Stimulated activated CD8-positive, alpha-beta memory T cell treated with anti-CD3 and anti-CD28 coated beads, Interleukin-7, amount 100 ng/mL, for 24 hours (primary cell): ENCODE data around the gene CLPTM1L.
A peak's percentile ranks its signal among the peaks of the same experiment; 100 is the strongest.

Source experiments
- DNase-seq: peaks from one replicate; pipeline ENCODE4 v3.0.0-alpha.2; 2020; ENCODE audit warnings: low read depth

The CLPTM1L gene

DNA sequence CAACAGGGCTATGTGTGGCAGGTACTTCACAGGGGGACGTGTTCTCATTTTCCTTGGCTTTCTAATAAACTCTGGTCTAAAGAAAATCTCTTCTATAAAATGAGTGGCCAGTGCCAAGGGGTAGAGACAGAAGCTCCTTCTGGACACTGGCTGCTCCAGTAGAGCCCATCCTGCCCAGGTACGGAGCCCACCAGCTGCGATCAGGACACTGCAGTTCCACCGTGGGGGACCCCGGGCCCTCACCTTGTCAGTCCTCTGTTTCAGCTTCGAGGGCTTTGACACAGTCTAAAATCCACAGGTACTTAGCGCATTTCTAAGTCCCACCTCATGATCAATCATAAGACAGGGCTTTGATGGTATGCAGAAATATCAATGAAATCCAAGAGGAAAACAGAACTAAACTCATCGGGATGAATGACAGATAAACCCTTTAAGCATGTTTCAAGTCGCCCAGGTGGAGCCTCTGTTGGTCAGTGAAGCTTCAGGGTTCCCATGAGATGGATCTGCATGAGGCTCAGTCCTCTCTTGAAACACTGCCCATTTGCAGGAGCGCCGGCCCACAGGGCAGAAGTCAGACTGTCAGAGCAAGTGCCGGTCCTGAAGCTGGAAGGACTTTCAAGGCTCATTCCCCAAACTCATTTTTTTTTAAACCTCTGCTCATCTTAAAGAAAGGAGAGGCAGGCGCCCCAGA is 29.7 kb downstream of the CLPTM1L start:
- DNase-seq: no peak

DNA sequence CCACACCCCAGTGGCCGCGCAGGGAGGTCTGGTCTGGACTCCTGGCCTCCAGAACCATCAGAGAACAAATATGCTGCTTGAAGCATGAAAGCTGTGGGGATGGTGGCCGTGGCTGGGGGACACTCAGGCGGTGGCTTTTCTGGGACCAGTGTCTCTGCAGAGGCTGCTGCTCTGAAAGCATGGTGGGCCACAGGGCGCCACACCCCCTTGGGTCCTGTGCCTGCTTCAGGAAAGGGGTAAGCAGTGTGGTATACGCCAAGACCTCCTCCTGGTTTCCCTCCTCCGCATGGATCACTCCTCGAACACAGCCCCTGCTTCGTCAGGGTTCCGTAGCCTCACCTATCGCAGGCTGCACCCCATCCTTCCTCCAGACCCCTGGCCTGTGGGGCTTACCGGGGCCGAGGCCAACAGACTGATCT is 30.3 kb downstream of the CLPTM1L start:
- DNase-seq: no peak

DNA sequence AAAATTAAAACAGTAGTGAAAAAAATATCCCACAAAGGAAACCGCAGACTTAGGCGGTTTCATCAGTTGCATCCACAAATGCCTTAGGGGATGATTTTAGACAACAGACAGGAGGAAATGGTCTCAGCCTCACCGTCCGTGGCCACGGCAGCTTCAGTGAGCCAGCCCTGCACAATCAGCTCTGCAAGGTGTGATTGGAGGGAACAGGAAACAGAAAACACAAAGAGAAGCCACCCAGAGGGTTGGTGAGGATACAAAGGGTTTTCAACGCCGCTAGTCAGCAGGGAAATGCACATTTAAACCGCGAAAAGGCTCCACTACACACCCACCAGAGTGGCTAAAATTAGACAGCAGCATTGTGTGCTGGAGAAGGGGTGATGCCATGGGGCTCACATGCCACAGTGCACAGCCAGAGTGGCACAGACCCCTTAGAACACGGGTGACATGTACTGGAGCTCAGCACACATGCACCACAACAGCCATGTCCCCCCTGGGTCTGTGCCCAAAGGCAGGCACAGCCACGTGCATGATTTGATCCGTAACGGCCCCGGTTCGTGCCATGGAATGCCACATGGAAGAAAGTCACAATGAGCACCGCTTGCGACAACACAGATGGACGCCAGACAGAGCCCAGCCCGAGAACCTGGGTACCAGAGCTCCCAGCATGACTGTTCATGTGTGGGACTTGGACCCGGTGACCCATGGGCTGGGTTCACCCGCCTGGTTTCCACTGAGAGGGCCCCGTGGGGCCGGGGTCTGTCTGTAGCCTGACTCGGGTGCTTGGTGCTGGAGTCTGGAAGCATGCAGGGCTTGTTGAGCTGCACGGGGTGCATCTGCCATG is 31.7 kb downstream of the CLPTM1L start:
- DNase-seq: no peak

DNA sequence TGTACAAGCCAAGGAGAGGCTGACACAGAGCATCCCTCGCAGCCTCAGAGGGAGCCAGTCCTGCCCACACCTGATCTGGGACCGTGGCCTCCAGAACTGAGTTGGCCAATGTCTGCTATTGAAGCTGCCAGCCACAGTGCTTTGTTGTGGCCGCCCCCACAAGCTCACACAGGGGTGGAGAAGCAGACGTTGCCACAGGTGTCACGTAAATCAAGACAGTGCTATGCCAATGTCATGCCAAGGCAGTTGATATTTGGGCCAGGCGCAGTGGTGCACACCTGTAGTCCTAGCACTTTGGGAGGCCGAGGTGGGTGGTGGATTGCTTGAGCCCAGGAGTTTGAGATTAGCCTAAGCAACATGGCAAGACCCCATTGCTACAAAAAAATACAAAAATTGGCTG is 32.7 kb downstream of the CLPTM1L start:
- no peak for DNase-seq

DNA sequence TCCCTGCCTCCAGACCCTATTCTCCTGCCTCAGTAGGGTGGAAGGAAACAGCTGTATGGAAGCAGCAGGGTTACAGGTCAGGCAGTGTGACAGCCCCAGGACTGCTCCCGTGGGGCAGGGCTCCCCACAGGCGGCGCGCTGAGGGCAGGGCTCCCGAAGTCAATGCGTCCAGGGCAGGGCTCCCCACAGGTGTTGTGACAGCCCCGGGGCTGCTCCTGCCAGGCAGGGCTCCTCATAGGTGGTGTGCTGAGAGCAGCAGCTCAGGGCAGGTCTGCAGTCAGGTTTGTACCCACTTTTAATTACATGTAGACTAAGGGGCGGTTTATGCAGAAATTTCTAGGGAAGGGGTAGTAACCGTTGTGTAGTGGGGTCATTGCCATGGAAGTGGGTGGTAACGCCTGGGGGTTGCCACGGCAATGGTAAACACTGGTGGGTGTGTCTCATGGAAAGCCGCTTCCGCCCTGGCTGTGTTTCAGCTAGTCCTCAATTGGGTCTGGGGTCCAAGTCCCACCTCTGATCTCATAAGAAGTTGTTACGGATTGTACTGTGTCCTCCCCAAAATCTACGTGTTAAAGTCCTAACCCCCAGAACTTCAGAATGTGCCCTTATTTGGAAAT is 33.4 kb downstream of the CLPTM1L start:
- DNase-seq: no peak

DNA sequence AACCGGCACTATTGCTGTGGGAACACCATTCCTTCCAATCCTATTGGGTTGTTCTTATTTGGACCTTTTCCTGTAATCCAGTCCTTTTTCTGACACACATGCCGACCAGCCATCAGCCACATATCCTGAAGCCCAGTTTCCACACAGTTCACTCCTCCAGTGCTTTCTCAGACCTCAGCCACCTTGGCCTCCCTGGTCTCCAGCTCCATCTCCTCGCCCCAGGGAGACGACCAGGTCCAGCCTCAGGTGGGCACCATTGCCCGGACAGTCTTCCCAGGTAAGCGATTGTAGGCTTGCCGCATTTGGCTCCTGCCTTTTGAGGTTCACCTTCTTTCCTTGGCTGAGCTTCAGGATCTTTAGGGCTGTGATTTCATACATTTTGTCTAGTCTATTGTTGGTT is 34.8 kb downstream of the CLPTM1L start:
- DNase-seq: no peak

DNA sequence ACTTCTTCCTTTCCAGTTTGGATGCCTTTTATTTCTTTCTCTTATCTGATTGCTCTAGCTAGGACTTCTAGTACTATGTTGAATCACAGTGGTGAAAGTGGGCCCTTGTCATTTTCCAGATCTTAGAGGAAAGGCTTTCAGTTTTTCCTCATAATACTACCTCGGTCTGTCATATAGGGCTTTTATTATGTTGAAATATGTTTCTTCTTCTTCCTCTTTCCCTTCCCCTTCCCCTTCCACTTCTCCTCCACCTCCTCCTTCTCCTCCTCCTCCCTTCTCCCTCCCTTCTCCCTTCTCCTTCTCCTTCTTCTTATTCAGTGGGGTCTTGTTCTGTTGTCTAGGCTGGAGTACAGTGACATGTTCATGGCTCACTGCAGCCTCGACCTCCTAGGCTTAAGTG is 40.9 kb downstream of the CLPTM1L start:
- DNase-seq: no peak

DNA sequence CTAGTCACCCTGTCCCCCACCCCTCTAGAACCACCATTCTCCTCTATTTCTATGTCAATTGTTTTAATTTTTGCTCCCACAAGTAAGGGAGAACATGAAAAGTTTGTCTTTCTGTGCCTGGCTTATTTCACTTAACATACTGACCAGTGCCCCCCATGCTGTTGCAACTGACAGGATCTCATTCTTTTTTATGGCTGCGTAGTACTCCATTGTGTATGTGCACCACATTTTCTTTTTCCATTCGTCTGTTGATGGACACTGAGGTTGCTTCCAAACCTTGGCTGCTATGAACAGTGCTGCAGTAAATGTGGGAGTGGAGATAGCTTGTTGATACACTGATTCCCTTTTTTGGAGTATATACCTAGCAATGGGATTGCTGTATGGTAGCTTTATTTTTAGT is 42.6 kb downstream of the CLPTM1L start:
- DNase-seq: no peak

DNA sequence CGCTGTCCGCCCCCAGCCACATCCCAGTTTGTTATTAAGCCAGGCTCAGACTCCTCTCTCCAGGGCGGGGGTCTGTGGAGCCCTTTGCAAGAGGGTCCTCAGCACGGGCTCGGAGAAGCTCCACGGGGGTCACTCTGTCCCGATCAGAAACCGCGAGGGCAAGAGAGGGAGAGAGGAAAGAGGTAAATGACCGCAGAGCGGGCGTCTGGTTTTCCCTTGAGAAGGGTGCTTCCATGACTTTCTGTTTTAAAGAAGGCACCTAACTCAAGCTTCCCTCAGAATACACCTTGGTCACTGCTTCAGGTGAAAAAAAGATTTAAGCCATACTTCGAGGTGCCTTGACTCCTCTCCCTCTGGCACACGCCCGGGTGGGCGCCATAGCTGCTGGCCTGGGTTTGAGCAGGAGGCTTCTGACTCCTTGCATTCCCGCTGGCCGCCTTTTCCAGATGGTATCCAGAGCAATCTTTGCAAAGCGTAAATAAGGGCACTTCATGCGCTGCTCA is 44.3 kb downstream of the CLPTM1L start:
- no peak for DNase-seq

DNA sequence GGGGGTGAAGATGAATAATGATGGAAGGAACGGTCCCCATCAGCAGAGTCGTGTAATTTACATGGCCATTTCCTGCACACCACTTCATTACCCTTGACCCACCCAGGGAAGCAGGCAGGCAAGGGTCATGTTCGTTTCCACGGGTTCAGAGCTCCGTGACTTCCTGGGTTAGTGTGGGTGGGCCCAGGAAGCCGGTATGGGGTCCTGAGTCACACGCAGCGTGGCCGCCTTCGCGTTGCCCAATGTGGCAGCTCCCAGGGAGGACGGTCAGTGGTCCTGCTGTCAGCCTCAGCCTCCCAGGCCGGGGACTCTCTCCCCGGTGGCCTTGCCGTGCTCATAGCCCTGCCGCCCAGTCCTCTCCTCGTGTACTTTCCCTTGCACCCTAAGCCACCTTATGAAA is 44.9 kb downstream of the CLPTM1L start:
- no peak for DNase-seq

DNA sequence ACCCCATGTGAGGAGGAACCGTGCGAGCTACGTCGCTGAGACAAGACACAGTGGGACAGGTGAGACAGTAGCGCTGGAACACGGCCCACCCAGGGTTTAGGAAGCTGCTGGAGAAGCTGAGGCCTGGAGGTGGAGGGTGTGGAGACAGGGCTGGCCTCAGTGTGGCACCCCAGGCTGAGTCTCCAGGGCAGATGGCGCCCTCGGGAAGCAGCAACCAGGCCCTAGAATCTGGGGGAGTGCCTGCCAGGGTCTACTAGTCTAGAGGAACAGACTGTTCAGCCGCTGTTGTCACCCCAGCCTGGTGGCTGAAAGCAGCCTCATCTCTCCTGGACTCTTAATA is 45.4 kb downstream of the CLPTM1L start:
- no peak for DNase-seq

DNA sequence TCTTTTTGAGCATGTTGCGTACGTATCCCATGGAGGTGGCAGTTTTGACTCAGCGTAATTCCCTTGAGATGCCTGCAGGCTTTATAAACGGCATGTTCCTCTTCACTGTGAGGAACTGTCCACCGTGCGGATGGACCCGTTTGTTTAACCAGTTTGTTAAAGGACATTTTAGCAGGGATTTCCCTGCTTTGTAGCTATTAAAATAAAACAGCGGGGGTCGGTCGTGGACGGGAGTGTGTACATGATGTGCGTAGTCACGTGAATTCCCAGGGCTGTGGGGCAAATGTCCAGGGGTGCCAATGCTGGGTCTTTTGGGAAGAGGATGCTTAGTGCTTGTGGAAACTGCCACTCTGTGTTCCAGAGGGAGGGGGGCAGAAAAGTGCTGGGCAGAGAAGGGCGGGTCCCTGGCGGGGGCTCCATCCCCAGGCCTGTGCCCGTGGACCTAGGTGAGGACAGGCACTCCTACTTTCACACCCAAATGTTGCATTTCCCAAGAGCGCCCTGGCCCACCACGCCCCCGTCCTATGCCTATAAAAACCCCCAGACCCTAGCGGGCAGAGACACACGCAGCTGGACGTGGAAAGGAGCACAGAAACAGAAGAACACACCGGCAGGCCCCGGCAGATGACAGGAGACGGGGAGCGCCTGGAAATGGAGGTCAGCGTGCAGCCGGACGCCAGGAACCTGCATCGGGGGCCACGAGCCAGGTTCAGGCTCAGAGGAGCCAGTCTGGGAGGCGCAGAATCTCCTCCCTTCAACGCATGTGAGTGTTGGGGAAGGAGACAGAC is 46.0 kb downstream of the CLPTM1L start:
- DNase-seq: no peak

DNA sequence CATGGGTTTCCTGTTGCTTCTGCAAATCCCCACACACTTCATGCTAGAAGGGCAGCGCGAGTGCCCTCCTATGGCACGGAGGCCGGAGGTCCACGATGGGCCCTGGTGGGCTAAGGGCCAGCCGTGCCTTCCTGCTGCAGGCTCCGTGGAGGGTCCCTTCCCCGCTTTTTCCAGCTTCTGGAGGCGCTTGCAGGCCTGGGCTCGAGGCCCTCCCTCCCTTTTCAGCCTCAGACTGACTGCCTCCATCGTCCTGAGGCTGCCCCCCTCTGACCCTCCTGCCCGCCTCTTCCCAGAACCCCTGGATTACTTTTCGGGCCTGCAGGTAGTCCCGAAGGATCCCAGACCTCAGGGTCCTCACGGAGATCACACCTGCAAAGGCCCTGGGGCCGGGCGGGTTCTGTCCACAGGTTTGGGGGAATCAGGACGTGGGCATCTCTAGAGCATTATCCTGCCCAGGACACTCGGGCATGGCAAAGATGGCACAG is 46.8 kb downstream of the CLPTM1L start:
- DNase-seq: no peak

DNA sequence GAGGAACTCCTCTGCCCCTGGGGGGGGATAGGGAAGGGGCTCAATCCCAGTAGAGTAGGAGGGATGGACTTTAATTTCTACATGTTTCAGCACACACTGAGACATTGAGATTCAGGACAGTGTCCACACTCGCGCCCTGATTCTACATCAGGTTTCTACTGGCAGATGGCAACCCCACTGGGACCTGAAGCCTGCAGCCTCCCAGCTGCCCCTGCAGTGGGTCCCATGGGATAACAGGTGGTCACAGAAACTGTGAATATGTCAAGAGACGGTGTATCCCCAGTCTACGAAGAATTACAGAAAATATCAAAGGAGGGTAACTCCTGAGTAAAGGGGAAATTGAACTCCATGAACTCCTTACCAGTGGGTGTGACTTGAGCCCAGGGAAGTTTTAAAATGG is 47.7 kb downstream of the CLPTM1L start:
- no peak for DNase-seq

DNA sequence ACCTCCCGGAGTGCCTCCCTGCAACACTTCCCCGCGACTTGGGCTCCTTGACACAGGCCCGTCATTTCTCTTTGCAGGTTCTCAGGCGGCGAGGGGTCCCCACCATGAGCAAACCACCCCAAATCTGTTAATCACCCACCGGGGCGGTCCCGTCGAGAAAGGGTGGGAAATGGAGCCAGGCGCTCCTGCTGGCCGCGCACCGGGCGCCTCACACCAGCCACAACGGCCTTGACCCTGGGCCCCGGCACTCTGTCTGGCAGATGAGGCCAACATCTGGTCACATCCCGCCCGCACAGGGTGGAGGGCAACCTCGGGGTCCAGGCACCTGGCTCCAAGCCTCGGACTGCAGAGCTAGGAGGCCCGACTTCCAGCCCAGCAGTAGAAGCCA is 49.3 kb downstream of the CLPTM1L start:
- no peak for DNase-seq

DNA sequence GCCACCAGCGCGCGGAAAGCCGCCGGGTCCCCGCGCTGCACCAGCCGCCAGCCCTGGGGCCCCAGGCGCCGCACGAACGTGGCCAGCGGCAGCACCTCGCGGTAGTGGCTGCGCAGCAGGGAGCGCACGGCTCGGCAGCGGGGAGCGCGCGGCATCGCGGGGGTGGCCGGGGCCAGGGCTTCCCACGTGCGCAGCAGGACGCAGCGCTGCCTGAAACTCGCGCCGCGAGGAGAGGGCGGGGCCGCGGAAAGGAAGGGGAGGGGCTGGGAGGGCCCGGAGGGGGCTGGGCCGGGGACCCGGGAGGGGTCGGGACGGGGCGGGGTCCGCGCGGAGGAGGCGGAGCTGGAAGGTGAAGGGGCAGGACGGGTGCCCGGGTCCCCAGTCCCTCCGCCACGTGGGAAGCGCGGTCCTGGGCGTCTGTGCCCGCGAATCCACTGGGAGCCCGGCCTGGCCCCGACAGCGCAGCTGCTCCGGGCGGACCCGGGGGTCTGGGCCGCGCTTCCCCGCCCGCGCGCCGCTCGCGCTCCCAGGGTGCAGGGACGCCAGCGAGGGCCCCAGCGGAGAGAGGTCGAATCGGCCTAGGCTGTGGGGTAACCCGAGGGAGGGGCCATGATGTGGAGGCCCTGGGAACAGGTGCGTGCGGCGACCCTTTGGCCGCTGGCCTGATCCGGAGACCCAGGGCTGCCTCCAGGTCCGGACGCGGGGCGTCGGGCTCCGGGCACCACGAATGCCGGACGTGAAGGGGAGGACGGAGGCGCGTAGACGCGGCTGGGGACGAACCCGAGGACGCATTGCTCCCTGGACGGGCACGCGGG is 49.9 kb downstream of the CLPTM1L start, which contains the start of gene TERT:
Gene TERT, minus strand, starts transcription at position 234 of the 815 bp plus-strand sequence. Its CDS starts 79 bp downstream, at position 155.
- DNase-seq: peak; percentile 70

DNA sequence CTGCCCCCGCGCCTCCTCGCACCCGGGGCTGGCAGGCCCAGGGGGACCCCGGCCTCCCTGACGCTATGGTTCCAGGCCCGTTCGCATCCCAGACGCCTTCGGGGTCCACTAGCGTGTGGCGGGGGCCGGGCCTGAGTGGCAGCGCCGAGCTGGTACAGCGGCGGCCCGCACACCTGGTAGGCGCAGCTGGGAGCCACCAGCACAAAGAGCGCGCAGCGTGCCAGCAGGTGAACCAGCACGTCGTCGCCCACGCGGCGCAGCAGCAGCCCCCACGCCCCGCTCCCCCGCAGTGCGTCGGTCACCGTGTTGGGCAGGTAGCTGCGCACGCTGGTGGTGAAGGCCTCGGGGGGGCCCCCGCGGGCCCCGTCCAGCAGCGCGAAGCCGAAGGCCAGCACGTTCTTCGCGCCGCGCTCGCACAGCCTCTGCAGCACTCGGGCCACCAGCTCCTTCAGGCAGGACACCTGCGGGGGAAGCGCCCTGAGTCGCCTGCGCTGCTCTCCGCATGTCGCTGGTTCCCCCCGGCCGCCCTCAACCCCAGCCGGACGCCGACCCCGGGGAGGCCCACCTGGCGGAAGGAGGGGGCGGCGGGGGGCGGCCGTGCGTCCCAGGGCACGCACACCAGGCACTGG is 50.6 kb downstream of the CLPTM1L start:
- DNase-seq: no peak

DNA sequence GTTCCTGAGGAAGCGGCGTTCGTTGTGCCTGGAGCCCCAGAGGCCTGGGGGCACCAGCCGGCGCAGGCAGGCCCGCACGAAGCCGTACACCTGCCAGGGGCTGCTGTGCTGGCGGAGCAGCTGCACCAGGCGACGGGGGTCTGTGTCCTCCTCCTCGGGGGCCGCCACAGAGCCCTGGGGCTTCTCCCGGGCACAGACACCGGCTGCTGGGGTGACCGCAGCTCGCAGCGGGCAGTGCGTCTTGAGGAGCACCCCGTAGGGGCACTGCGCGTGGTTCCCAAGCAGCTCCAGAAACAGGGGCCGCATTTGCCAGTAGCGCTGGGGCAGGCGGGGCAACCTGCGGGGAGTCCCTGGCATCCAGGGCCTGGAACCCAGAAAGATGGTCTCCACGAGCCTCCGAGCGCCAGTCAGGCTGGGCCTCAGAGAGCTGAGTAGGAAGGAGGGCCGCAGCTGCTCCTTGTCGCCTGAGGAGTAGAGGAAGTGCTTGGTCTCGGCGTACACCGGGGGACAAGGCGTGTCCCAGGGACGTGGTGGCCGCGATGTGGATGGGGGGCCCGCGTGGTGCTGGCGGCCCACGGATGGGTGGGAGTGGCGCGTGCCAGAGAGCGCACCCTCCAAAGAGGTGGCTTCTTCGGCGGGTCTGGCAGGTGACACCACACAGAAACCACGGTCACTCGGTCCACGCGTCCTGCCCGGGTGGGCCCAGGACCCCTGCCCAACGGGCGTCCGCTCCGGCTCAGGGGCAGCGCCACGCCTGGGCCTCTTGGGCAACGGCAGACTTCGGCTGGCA is 51.3 kb downstream of the CLPTM1L start:
- no peak for DNase-seq

DNA sequence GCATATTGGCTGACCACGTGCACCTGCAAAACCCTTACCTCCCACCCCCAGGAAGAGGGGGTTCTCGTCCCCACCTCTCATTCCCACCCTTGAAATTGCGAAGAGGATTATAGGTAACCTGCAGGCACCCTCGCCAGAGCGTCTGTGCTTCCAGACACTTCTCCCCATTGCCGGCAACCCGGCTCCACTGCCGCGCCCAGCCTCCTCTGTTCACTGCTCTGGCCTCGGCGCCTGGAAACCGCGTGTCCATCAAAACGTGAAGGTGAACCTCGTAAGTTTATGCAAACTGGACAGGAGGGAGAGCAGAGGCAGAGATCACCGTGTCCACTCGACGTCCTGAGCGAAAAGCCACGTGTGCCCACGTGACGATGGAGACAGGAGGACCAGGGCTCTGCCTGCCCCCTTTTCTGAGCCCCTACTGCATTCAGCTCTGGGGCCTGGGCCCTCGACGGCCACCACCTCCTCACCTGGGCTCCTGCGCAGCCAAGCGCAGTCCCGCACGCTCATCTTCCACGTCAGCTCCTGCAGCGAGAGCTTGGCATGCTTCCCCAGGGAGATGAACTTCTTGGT is 52.0 kb downstream of the CLPTM1L start:
- no peak for DNase-seq
